ENCODE results near the gene ACAP1. TPM values are rescaled to one million over a fixed set of nuclear protein-coding genes. Genes with fewer than 3 reads are reported as not detected.
"Not testable (repeated sequence)": the region's sequence is repeated elsewhere in the genome, so short reads cannot be mapped to it uniquely, and the experiment has no call there.

ACAP1 gene
- total and polyA plus RNA-seq, 9 of the 15 experiments (the other 6 are each of a cell fraction or from before 2014, with no cell fraction given): 0.15 to 8.5 (median 2.4) TPM

DNA sequence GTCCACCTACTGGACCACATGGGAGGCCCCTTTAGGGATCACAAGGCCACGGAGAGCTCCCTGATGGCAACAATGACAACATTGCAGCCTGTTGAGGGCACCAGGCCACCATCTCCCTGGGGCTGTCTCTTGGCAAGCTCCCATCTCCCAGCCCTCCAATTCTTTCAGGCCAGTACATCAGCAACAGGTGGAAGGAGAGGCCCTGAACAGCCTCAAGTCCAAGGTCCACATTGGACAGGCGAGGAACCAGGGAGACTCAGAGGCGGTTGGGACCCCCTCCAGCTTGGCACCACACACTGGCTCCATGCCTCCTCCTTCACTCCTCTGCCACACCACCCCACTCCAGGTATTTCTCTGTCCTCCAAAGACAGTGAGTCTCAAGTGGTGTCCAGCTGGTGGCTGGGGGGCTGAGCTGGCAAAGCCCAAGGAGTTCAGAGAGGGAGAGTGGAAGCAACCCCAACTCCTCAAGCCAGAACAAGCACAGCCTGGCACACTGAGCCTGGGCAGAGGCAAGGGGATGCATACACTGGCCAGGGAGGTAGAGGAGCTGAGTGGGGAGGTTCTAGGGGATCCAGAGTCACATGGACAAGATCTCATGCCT is 1.3 kb upstream of the ACAP1 start (continued):
- no peak for TF ChIP-seq SRSF9 (IDR thresholded peaks at IDR 0.05; ENCODE audit: borderline replicate concordance, low read depth, low read length)

DNA sequence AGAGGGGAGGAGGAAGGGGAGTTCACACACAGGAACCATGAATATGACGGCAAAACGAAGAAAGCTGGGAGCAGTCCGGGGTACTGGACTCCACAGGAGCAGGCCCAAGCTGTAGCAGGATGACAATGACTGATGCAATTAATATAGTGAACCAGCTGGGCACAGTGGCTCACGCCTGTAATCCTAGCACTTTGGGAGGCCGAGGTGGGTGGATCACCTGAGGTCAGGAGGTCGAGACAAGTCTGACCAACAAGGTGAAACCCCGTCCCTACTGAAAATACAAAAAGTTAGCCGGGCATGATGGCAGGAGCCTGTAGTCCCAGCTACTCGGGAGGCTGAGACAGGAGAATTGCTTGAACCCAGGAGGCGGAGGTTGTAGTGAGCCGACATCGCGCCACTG is 564 bp upstream of the ACAP1 start:
- H3K79me2 ChIP-seq (ENCODE audit: control insufficient read depth, insufficient read depth, low read length); H3K27me3 ChIP-seq (ENCODE audit: control insufficient read depth in 2 of 2, insufficient read depth in 2 of 2, low read length in 2 of 2); H3K9me3 ChIP-seq (replicated peaks; ENCODE audit: control insufficient read depth, insufficient read depth, low read depth, low read length); CTCF ChIA-PET (ENCODE audit: low intra/inter-chr PET ratio); DNase-seq (ENCODE audit: extremely low read depth in 1 of 4, low spot score in 3 of 4); BruUV-seq (replicated peaks); H3K9me1 ChIP-seq (ENCODE audit: control insufficient read depth, insufficient read depth, low read length); intact Hi-C loops (cut with micrococcal nuclease); H3K4me3 ChIP-seq; FAIRE-seq; H3K36me3 ChIP-seq (ENCODE audit: control insufficient read depth, insufficient read depth, low read length); H4K20me1 ChIP-seq (replicated peaks; ENCODE audit: control insufficient read depth, insufficient read depth, low read length); ATAC-seq; H3K27ac ChIP-seq (ENCODE audit: extremely low read depth, low read depth, low read length); H3K9ac ChIP-seq (ENCODE audit: insufficient read depth in 1 of 2, low read depth in 2 of 2, low read length in 2 of 2); H2AFZ ChIP-seq (ENCODE audit: low read depth, low read length): not testable (repeated sequence)
- Histone ChIP-seq H3K4me1 (replicated peaks in 1 of 2; ENCODE audit: control insufficient read depth in 2 of 2, insufficient read depth in 2 of 2, low read length in 2 of 2) (peaks cover 11 to 29% of the 10 kb centered on the region in 2 experiments), H3K4me2 (ENCODE audit: insufficient read depth, low read length) (peak overlapping the region; percentile 55; the same call in 1 of the 2 replicates)
- 65% methylated on average over 11 of the region's 13 CpGs for WGBS (ENCODE audit: insufficient coverage, low coverage, missing lambda C conversion rate)
- POLR2A ChIA-PET: interaction anchor here (0.9 to 2.8 kb wide), 6 partner anchors 8 to 115 kb away, joined by 3 to 15 read pairs (median 3); no protein-coding TSS in a partner anchor
- in situ Hi-C loops (cut with MboI): loop anchor here (10.0 kb wide), 1 partner anchor 291 kb away; the partner anchor contains the start of gene SLC16A11

DNA sequence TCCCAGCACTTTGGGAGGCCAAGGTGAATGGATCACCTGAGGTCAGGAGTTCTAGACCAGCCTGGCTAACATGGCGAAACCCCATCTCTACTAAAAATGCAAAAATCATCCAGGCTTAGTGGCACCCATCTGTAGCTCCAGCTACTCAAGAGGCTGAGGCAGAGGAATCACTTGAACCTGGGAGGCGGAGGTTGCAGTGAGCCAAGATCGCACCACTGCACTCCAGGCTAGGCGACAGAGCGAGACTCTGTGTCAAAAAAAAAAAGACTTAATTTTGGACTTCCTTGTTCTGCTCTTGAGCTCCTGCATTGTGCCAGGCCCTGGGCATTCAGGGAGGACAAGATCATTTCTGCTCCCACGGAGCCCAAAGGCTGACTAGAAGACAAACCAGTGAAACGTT is 1.3 kb downstream of the ACAP1 start:
- intact Hi-C loops (cut with micrococcal nuclease); H3K27me3 ChIP-seq (ENCODE audit: control insufficient read depth in 2 of 2, insufficient read depth in 2 of 2, low read length in 2 of 2); H3K27ac ChIP-seq (ENCODE audit: extremely low read depth, low read depth, low read length); H3K9ac ChIP-seq (ENCODE audit: insufficient read depth in 1 of 2, low read depth in 2 of 2, low read length in 2 of 2); CTCF ChIA-PET (ENCODE audit: low intra/inter-chr PET ratio); DNase-seq (ENCODE audit: extremely low read depth in 1 of 4, low spot score in 3 of 4); H3K36me3 ChIP-seq (ENCODE audit: control insufficient read depth, insufficient read depth, low read length); BruUV-seq (replicated peaks); H2AFZ ChIP-seq (ENCODE audit: low read depth, low read length); H4K20me1 ChIP-seq (replicated peaks; ENCODE audit: control insufficient read depth, insufficient read depth, low read length); H3K4me3 ChIP-seq; H3K9me3 ChIP-seq (replicated peaks; ENCODE audit: control insufficient read depth, insufficient read depth, low read depth, low read length); H3K4me2 ChIP-seq (ENCODE audit: insufficient read depth, low read length); ATAC-seq; H3K9me1 ChIP-seq (ENCODE audit: control insufficient read depth, insufficient read depth, low read length); FAIRE-seq; H3K79me2 ChIP-seq (ENCODE audit: control insufficient read depth, insufficient read depth, low read length): not testable (repeated sequence)
- peaks cover 4 to 20% of the 10 kb centered on the region in 2 experiments; a peak in 3 of 5 replicates for H3K4me1 ChIP-seq (replicated peaks in 1 of 2; ENCODE audit: control insufficient read depth in 2 of 2, insufficient read depth in 2 of 2, low read length in 2 of 2)
- POLR2A ChIA-PET: interaction anchor here (0.7 to 2.8 kb wide), 4 partner anchors 12 to 237 kb away, joined by 3 to 15 read pairs (median 4); no protein-coding TSS in a partner anchor
- 69% methylated on average over 6 of the region's 7 CpGs for WGBS (ENCODE audit: insufficient coverage, low coverage, missing lambda C conversion rate)
- in situ Hi-C loops (cut with MboI): loop anchor here (10.0 kb wide), 1 partner anchor 293 kb away; the partner anchor contains the start of gene SLC16A11

All from K562 (cell line).